HG02884 (cell line): ENCODE results near the gene DLX1.

Experiments
- ATAC-seq: cut with Tn5 transposase; IDR thresholded peaks from one replicate; pipeline ENCODE4 v1.9.1; 2021; ENCODE audit warnings: mild to moderate bottlenecking, moderate library complexity; ENCODE audit not compliant: unreplicated experiment

The DLX1 gene

DNA sequence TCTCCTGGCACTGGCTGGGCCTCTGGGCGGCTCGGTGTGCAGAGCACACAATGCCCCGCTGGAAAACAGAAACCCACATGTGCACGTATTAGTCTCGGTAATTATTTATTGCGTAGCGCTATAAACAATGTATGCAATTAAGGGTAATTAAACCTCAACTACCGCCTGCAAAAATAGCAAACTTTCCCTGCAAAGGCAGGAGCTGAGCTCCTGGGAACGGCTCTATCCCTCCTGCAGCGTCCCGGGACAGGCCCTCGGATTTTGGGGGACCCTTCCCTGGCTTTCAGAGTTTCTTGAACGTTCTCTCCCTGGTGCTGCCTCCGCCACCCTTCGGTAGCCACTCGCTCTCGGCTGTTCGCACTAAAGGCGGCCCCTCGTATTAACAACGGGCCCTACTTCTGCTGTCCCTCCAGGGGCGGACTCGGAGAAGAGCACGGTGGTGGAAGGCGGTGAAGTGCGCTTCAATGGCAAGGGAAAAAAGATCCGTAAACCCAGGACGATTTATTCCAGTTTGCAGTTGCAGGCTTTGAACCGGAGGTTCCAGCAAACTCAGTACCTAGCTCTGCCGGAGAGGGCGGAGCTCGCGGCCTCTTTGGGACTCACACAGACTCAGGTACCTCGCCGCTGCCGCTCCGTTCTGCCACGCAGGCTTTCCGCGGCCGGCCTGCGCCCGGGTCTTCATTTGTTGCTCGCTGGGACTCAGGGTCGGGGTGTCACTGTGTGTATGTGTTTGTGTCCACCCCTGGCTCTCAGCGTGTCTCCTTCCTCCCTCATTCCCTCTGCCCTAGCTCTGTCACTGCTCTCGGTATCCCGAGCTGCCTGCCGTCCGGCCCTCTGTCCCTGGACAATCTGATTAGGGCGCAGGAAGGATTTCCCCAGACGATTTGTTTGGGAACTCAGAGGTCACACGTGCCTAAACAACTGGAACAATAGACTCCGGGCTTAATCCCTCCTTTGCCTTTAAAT lies 1.2 kb downstream of the DLX1 start:
- no peak for ATAC-seq

DNA sequence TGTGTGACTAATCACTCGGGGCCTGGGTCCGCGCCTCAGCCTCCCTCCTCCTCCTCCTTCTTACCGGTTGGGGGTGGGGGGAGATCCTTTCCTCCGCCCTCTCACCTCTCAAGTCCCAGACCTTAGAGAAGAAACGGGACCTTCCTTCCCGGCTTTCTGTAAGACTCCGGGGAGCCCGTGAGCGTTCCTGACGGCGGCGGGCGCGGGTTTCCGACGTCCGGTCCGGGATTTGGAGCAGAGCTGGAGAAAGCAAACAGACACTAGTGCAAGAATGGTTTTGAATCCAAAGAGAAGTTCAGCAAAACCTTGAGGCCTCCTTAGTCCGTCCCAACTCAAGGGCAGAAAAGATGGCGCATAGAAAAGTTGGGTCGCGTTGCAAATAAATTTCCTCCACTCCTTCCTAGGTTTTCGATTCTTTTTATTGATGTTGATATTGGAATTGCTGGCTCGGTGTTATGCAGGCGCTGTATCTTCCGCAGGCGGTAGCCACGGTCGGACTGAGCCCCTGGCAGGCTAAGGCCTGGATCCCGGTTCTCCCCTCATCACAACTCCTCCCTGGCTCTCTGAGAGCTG lies 2.0 kb downstream of the DLX1 start:
- ATAC-seq = no peak

DNA sequence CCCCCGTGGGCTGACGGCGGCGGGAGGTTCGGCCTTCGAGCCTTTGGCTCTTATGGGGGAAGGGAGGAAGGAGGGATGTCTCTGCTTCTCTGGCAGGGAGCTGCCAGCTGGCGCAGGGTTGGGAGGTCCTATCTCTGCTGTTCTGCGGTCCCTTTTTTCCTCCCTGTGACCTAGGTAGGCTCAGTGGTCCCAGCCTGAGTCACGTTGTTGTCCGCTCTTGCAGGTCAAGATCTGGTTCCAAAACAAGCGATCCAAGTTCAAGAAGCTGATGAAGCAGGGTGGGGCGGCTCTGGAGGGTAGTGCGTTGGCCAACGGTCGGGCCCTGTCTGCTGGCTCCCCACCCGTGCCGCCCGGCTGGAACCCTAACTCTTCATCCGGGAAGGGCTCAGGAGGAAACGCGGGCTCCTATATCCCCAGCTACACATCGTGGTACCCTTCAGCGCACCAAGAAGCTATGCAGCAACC lies 2.5 kb downstream of the DLX1 start:
- no peak for ATAC-seq

DNA sequence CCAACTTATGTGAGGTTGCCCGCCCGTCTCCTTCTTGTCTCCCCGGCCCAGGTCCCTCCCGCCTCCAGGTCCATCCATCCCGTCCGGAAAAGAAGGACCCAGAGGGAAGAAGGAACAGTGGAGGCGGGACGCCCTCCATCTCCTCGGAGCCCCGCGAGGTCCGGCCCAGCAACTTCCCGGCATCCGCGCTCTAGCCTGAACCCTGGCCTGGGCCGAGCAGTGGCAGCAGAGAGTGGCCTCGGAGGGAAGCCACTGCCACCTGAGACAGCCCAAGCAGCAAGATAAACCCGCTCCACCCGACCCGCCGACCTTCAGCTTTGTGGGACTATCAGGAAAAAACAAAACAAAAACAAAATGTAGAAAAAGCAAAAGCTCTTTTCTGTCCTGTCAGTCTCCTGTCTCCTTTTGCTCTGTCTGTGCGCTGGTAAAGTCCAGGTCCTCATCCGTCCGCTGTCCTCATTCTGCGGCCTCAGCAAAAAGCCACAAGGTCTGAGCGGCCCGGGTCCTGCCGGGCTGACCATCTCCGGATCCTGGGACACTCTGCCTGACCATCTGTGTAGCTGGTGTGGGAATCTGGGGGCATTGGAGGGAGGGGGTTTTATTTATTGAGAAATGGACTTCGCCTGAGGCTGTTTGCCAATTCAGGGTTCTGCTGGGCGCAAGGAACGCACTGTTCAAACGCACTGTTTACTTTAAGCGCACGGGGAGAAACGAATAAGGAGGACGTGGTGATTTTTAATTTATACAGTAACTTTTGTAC lies 3.1 kb downstream of the DLX1 start:
- ATAC-seq = no peak

DNA sequence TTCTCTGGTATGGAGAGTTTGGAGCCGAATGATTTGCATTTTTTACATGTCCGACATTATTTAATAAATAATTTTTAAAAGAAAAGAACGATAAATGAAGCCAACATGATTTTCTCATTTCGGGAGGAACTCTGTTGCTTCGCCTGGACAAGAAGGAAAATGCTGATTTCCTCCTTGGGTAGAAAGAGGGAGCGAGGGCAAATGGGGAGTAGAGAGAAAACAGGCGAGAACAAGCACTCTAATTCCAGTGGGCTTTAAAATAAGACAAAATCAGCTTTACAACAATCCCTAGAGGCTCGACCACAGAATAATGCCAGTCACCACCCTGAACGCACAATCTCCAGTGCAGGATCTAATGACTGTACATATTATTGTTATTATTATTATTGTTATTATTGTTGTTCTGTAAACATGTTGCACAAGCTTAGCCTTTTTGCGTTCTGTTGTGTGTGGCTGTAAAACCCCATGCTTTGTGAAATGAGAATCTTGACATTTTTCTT lies 3.7 kb downstream of the DLX1 start:
- ATAC-seq = no peak

DNA sequence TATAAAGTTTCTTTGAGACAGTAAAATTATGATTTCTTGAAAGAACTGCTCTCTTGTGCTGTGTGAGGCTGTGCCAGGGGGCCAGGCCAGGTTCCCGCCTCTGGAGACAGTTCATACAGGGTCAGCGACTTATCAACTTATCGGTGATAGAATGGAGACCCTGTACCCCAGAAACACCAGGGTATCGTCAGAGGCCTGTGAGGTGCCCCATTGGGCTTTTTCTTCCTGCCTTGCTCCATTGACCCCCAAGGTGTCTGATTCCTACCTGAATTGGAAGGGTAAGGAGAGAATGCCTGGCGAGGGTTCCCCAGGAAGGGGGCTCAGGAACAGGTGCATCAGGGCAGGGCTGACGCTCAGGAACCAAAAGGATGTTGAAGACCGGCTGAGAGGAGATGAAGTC lies 4.3 kb downstream of the DLX1 start:
- ATAC-seq = no peak

DNA sequence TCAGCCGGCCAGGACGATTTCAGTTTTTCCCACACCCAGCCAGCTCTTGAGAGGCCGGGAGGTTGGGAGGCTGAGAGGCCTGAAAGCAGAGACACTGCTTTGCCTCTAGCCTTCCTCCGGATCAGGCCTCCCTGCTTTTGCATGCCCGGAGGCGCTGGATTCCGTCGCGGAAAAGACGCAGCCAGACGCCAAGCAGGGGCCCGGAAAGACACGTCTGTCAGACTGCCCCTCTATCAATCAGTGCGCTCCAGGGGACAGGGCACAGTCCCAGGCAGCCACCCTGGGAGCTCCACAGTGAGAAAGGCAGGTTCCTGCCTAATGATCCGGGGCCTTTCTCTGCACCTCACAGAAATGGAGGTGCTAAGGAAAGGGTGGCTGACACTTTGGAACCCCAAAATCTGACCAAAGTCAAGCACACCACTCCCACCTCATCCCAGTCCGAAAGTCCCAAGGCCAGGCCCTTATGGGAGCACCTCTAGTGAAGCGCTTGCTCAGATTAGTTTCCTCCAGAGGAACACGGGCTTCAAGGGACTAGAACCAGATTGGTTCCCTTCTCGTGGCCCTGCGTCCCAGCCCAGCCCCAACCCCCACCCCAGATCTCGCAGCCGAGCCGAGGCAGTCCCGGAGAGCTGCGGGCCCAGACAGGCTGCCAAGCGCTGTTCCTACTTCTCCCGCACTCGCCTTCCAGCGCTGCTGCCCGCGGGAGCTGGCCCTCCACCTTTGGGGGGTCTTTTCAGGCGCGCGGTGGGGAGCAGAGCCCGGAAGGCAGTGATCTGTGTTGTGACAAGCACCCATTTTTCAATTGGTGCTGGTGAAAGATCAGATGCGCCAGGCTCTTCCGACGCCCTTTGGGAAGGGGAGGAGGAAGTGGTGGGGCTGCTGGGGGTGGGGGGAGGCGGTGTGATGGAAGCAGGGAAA lies 5.0 kb downstream of the DLX1 start:
- no peak for ATAC-seq

DNA sequence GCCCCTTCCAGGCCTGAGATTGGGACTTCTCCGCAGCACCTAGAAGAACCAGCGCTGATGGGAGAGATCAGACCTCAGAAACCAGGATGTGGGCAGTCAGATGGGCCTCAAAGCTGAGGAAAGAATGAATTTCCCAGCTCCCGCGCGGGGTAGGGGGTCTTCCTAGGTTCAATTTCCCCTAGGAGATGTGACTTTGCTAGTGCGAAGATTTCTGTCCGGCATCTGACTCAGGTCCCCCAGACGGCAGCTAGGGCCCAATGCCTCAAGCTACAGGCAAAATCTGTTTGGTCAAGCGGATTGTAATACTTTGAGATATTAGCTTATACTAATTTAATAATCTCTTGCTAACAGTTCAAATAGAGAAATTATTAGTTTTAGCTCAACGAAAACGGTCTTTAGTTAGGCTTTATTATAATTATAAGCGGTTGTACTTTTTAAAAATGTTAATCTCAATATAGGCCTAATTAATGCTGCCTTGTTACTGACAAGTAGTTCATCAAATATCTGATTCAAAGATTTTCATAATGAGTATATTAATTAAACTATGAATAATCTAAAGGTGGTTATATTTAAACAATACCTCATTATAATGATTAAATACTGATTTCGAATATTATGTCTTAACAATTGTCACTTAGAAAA lies 5.8 kb downstream of the DLX1 start:
- no peak for ATAC-seq

DNA sequence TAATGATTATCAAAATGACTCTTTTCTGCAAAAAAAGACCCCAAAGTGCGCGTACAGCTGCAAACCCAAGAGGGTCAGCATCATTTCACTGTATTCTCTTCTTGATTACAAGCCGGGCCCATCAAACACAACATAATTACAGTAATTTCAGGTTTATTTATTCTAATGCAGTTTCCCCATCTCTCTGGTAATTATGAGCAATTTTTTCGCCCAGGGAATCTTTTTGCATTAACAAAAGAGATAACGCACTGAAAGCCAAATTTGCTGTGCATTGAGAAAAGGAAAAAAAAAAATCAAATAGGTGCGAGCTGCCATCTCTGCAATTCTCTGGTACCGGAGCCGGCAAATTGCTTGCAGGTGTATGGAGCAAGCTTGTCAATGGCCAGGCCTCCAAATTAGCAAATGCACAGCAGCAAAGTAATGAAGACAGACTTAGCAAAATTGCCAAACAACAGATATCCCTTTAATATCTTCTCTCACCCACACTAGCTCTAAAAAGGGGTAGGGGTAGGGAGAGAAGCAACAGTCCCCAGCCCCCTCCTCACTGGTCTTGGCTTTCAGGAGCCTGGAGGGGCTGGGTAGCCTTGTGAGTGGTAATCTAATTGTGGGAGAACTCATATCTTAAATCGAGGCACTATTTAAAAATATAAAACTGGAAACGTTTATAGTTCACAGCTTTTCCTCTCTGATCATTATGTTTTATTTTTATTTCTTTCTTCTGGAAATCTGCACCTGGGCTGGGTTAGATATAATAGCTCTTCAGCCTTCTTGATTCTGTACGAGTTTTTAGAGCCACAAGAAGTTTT lies 6.7 kb downstream of the DLX1 start:
- ATAC-seq = no peak

DNA sequence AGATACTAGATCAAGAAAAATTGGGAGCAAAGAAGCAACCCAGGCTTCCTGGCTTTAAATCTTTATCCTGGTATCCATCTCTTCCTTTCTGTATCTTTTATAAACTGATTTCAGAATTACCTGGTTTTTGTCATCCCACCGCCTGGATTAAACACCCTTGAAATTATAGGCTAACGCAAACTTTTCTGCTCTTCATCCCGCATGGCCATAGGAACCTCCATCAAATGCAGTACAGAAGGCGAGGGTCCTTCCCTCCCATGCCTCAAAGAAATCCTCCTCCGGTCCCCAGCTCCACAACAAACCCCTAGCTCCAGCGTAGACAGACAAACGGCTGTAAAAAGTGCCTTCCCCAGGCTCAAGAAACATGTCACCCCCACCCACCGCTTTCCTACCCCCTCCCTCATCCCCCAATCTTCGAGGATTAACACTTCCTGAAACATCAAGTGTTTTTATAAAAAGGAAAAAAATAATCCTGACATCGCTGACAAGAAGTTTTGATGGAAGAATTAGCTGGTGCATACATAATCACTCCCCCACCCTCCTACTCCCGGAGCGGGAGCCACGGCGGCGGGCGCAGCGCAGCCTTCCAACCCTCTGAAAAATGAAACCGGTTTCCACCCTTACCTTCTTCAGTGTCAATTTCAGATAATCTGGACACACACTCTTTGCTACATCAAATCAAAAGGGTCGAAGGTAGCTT lies 7.6 kb downstream of the DLX1 start:
- no peak for ATAC-seq

DNA sequence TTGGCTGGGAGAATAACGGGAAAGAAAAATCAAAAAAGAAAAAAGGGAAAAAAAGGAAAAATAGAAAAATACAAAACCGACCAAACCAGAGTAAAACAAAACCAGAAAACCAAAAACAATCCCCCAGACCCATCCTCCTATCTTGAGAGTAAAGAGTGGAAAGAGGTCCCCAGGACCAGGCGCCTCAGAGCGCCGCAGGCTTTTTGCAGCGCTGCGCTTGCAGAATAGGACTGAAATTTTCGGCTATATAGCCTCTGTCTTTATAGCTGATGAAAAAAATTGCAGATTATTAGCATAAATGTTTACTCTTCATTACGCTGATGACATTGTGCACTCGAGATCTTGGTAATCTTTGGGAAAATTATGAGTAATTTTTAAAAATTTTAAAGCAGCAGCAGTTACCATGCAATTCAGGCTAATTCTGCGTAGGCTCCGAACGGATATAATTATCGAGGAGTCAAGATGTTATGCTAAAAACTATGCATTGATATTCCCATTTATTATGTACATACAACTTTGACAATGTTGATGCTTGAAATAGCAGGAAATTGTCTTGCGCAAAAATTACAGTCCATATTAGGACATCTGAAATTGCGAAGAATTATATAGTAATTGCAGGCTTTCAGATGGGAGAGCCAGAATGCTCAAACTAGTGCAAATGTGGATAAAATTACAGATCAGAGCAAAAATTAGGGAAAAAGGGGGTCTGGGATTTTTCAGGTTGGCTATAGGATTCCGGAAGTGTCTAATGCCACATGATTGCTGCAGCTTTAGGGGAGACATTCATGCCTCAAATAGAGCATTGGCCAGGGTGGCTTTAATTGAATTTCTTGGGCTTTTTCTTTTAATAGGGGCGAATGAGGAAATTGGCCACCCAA lies 8.3 kb downstream of the DLX1 start:
- no peak for ATAC-seq

DNA sequence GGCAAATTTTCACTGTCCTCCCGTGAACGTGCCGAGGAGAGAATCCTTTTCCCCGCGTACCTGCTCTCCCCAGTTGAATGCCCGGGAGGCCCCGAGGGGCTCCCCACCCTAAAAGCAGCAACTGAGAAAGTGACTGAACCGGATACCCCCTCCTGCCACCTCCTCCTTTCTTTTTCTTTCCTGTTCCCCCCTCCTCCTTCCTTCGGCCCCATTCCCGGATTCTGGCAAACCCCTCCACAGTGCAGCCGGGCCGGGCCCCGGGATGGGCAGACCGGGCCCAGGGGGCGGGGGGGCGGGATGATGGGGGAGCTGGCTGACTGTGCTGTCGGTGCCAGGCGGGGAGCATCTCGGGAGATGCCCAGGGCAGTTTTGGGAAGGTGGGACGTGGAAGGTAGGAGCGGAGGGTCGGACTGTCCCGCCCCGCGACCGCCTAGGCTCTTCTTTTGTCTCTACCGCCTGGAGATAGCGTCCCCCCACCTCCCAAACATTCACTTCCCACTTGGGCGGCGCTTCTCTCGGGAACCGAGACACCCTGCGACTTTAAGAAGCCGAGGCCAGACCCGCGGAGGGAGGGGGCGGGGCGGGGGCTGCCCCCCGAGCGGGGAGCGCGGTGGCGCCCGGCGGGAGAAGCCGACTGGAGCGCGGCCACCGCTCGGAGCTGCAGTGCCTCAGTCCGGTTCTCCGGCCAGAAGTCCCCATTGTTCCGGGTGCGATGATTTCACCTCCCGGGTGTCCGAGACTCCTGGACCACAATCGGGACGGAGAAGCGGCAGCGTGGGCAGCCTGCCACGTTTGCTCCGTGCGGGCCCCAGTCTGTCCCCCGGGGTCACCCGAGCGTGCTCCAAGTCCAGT lies 9.2 kb downstream of the DLX1 start:
- ATAC-seq = no peak

DNA sequence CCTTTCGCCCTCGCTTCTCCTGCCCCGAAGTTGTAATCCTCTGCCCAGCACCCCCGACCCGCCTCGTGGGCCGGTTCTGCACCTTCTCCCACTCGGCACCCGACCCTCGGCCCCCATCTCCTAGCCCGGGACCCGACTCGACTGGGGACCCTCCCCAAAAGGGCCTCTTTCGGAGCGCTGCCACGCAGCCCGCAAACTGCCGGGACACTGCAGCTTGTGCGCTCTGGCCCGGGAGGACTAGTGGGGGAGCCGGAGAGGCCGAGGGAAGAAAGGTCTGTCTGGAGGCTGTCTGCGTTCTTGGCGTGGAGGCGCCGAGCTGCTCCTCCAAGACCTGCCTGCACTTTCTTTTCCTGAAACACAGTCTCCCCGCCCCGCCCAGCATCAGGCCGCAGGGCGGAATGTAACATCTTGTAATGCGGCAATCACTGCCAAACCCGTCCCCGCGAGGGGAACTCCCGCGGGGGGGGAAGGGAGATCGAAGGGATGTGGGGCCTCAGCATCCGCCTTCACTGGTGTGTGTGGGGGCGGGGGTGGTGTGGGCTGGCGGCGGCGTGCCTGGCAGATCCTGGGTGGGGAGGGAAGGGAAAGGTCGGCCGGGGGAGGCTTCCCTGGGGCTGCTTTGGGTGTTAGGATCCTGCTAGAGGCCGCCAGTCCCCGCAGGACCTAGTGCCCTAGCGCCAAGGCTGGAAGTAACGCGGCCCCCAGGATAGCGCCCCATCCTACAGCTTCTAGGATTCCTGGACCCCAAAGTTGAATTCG lies 10.0 kb downstream of the DLX1 start:
- no peak for ATAC-seq

DNA sequence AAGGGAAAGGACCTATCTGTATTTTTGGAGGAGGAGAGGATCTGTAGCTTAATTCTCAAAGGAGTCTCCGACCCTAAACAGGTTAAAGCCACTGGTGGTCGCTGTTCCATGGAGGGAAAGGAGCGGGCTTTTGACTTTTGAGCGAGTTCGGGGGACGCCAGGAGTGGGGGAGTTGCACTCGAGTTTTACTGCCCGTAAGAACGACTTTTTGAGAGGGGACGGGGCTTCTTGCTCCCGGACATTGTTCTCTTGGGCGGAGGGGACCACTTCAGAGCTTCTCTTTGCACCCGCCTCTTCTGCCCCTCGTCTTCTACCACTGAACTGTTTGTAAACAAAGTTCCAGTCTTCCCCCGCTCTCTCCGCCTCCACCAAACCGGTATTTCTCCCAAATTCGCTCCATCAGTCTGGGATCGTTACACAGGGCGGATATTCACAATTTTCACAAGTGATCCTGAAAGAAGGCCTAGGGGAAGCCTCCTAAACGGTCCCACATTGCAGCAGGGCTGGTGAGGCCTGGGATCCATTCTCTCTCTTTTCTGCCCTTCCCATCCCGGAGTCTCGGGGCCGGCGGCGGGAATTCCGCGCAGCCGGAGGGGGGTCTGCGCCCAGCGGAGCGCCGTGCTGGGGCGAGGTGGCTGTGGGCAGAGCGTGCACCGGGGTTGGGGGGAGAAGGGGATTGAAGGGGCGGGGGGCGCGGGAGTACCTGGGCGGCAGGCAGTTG lies 10.8 kb downstream of the DLX1 start:
- no peak for ATAC-seq
